Eye (tissue), 1 donor: ENCODE results near the gene TOMM6.

Source experiments
- DNase-seq: peaks from one replicate; pipeline ENCODE4 v3.0.0-alpha.2; 2015

The TOMM6 gene

DNA sequence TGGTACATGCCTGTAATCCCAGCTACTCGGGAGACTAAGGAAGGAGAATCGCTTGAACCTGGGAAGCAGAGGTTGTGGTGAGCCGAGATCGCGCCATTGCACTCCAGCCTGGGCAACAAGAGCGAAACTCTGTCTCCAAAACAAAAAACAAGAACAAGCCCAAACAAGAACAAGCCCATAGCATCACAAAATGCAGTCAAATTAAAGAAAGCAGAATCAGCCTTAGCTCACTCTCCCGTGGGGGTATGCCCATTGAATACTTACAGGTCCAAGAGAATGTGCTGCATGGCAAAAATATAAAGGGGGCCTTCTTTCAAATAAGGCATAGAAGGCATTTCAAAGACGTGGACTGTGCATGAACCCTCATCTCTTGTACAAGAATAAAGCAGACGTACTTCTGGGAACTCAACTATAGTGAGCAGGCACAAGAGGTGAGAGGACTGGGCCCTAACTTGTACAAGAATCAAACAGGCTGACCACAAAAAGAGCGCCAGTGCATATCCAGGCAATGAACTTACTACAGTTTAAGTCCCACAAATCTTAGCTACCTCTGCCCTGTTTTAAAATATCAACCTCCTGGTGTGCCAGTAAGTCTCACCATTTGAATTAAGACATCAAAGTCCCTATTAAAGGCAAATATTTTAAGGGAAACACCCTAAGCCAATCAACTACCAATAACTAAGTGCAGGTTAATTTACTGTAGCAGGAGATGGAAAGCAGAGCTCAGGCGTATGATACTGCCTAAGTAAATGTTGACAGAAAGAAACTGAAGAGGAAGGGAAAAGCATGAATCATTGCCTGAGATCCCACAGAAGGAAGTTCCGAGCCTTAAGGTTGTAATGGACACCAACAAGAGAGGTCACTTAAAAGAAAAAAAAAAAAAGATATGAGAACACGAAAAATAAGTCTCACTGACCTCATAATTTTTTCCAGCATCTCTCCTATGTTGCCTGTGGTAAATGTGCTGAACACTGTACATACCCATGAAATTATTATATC, 37.4 kb downstream of the TOMM6 start:
- no peak for DNase-seq

- DNase-seq = no peak
Measured at GRCh38 chr6:41826343-41827022, 39.0 kb downstream of the TOMM6 start.

GRCh38 chr6:41832263-41832662, 44.8 kb downstream of the TOMM6 start:
- no peak for DNase-seq

- DNase-seq = no peak
Measured at GRCh38 chr6:41836022-41836659, 48.6 kb downstream of the TOMM6 start.

GRCh38 chr6:41836660-41837052, 49.2 kb downstream of the TOMM6 start:
- DNase-seq = no peak
